Tibial nerve (tissue), 4 donors: ENCODE results near the gene METTL16.

Source experiments
- CTCF ChIP-seq, 5 experiments: fragments of 200-600 bp in 3 of 5; fragments of 450-650 bp in 2 of 5; sonication (generic) in 3 of 5; IDR thresholded peaks; one replicate each; pipeline ENCODE4 v1.5.1; 2016 to 2019; ENCODE audit warnings: antibody characterized with exemption in 5 of 5, mild to moderate bottlenecking in 3 of 5, moderate library complexity in 2 of 5
- EP300 ChIP-seq, 2 donors: sonication (generic); formaldehyde crosslinking; IDR thresholded peaks; one replicate each; pipeline ENCODE4 v1.6.1; 2017; ENCODE audit warnings: antibody characterized with exemption in 2 of 2, mild to moderate bottlenecking in 1 of 2
- POLR2A ChIP-seq, 2 donors: fragments of 450-650 bp; IDR thresholded peaks; one replicate each; pipeline ENCODE4 v1.6.1; 2017; ENCODE audit warnings: antibody characterized with exemption in 2 of 2, mild to moderate bottlenecking in 2 of 2, moderate library complexity in 2 of 2

- peak in 2 of 5 experiments; percentile 7 to 16 for TF ChIP-seq CTCF (IDR thresholded peaks at IDR 0.05)
- TF ChIP-seq POLR2A (IDR thresholded peaks at IDR 0.05): peak; percentile 78 to 93
- TF ChIP-seq EP300 (IDR thresholded peaks at IDR 0.05): peak; percentile 79 to 90
These were observed 110.7 kb downstream of the METTL16 start, which contains the start of gene MNT for GRCh38 chr17:2400877-2401425.
